ENCODE data around the gene LRP5.
A peak's percentile ranks its signal among the peaks of the same experiment; 100 is the strongest.

Gene LRP5

GRCh38 chr11:68409748-68410344 lies 97.5 kb downstream of the LRP5 start:
- Histone ChIP-seq H3K9me3 (ENCODE audit: control extremely low read depth in 1 of 5, control insufficient read depth in 4 of 5, insufficient read depth in 2 of 5, low read depth in 1 of 5, low read length in 4 of 5) (no peaks in the 10 kb centered on the region), H3K36me3 (ENCODE audit: control insufficient read depth in 4 of 4, insufficient read depth in 4 of 4, low read length in 3 of 4) (peaks cover 15 to 79% (median 57%) of the 10 kb centered on the region in 4 experiments), H3K27ac (ENCODE audit: insufficient read depth in 1 of 2, low read depth in 1 of 2, low read length in 2 of 2, poor library complexity in 1 of 2, severe bottlenecking in 2 of 2) (no peak overlapping the region), H3K4me3 (ENCODE audit: control insufficient read depth in 1 of 7, extremely low read depth in 1 of 7, insufficient read depth in 4 of 7, low read depth in 2 of 7, low read length in 6 of 7) (no peak overlapping the region), H3K4me1 (ENCODE audit: control extremely low read depth in 1 of 4, control insufficient read depth in 4 of 4, insufficient read depth in 4 of 4, low read length in 3 of 4) (peaks cover 0 to 11% (median 6%) of the 10 kb centered on the region in 4 experiments), H3K27me3 (replicated peaks in 2 of 5; ENCODE audit: control insufficient read depth in 4 of 5, insufficient read depth in 5 of 5, low read length in 4 of 5) (no peaks in the 10 kb centered on the region)
- CTCF ChIA-PET = no interaction called here
- POLR2A ChIA-PET = interaction anchor here (0.7 kb wide), 1 partner anchor 111 kb away, joined by 3 read pairs; no protein-coding TSS in a partner anchor
- 92% methylated on average over 30 of the region's 30 CpGs for WGBS (ENCODE audit: insufficient coverage)
- no peak for DNase-seq

GRCh38 chr11:68411501-68411991 lies 99.2 kb downstream of the LRP5 start:
- POLR2A ChIA-PET = no interaction called here
- Histone ChIP-seq H3K4me1 (ENCODE audit: control extremely low read depth in 1 of 4, control insufficient read depth in 4 of 4, insufficient read depth in 4 of 4, low read length in 3 of 4) (peaks cover 0 to 15% (median 7%) of the 10 kb centered on the region in 4 experiments), H3K27ac (ENCODE audit: insufficient read depth in 1 of 2, low read depth in 1 of 2, low read length in 2 of 2, poor library complexity in 1 of 2, severe bottlenecking in 2 of 2) (no peak overlapping the region), H3K36me3 (ENCODE audit: control insufficient read depth in 4 of 4, insufficient read depth in 4 of 4, low read length in 3 of 4) (peaks cover 11 to 77% (median 60%) of the 10 kb centered on the region in 4 experiments), H3K9me3 (ENCODE audit: control extremely low read depth in 1 of 5, control insufficient read depth in 4 of 5, insufficient read depth in 2 of 5, low read depth in 1 of 5, low read length in 4 of 5) (no peaks in the 10 kb centered on the region), H3K27me3 (replicated peaks in 2 of 5; ENCODE audit: control insufficient read depth in 4 of 5, insufficient read depth in 5 of 5, low read length in 4 of 5) (no peaks in the 10 kb centered on the region), H3K4me3 (ENCODE audit: control insufficient read depth in 1 of 7, extremely low read depth in 1 of 7, insufficient read depth in 4 of 7, low read depth in 2 of 7, low read length in 6 of 7) (no peak overlapping the region)
- CTCF ChIA-PET = no interaction called here
- DNase-seq = no peak
- WGBS (ENCODE audit: insufficient coverage) = 96% methylated on average over 17 of the region's 17 CpGs

GRCh38 chr11:68412593-68413475 lies 100.4 kb downstream of the LRP5 start:
- Histone ChIP-seq H3K36me3 (ENCODE audit: control insufficient read depth in 4 of 4, insufficient read depth in 4 of 4, low read length in 3 of 4) (peaks cover 11 to 76% (median 64%) of the 10 kb centered on the region in 4 experiments), H3K4me1 (ENCODE audit: control extremely low read depth in 1 of 4, control insufficient read depth in 4 of 4, insufficient read depth in 4 of 4, low read length in 3 of 4) (peaks cover 0 to 15% (median 7%) of the 10 kb centered on the region in 4 experiments), H3K9me3 (ENCODE audit: control extremely low read depth in 1 of 5, control insufficient read depth in 4 of 5, insufficient read depth in 2 of 5, low read depth in 1 of 5, low read length in 4 of 5) (no peaks in the 10 kb centered on the region), H3K4me3 (ENCODE audit: control insufficient read depth in 1 of 7, extremely low read depth in 1 of 7, insufficient read depth in 4 of 7, low read depth in 2 of 7, low read length in 6 of 7) (no peak overlapping the region), H3K27me3 (replicated peaks in 2 of 5; ENCODE audit: control insufficient read depth in 4 of 5, insufficient read depth in 5 of 5, low read length in 4 of 5) (no peaks in the 10 kb centered on the region), H3K27ac (ENCODE audit: insufficient read depth in 1 of 2, low read depth in 1 of 2, low read length in 2 of 2, poor library complexity in 1 of 2, severe bottlenecking in 2 of 2) (no peak overlapping the region)
- ChIA-PET POLR2A (no interaction called here), CTCF (interaction anchor here (0.7 to 1.3 kb wide), 4 partner anchors 29 to 209 kb away, joined by 3 read pairs; no protein-coding TSS in a partner anchor)
- WGBS (ENCODE audit: insufficient coverage) = 93% methylated on average over 19 of the region's 24 CpGs
- DNase-seq = peak in 2 of 3 donors; percentile 49 to 60

GRCh38 chr11:68413591-68413999 lies 101.2 kb downstream of the LRP5 start:
- peak overlapping the region in 1 of 2 experiments; percentile 67 for H3K27ac ChIP-seq (ENCODE audit: insufficient read depth in 1 of 2, low read depth in 1 of 2, low read length in 2 of 2, poor library complexity in 1 of 2, severe bottlenecking in 2 of 2)
- ChIA-PET POLR2A (no interaction called here), CTCF (interaction anchor here (1.3 kb wide), 1 partner anchor 30 kb away, joined by 3 read pairs; no protein-coding TSS in a partner anchor)
- WGBS (ENCODE audit: insufficient coverage) = 96% methylated on average over 27 of the region's 27 CpGs
- H3K4me3 ChIP-seq (ENCODE audit: control insufficient read depth in 1 of 7, extremely low read depth in 1 of 7, insufficient read depth in 4 of 7, low read depth in 2 of 7, low read length in 6 of 7) = no peak overlapping the region
- peaks cover 9 to 75% (median 65%) of the 10 kb centered on the region in 4 experiments for H3K36me3 ChIP-seq (ENCODE audit: control insufficient read depth in 4 of 4, insufficient read depth in 4 of 4, low read length in 3 of 4)
- DNase-seq = no peak
- no peaks in the 10 kb centered on the region for H3K9me3 ChIP-seq (ENCODE audit: control extremely low read depth in 1 of 5, control insufficient read depth in 4 of 5, insufficient read depth in 2 of 5, low read depth in 1 of 5, low read length in 4 of 5)
- H3K4me1 ChIP-seq (ENCODE audit: control extremely low read depth in 1 of 4, control insufficient read depth in 4 of 4, insufficient read depth in 4 of 4, low read length in 3 of 4) = peaks cover 0 to 15% (median 7%) of the 10 kb centered on the region in 4 experiments
- no peaks in the 10 kb centered on the region for H3K27me3 ChIP-seq (replicated peaks in 2 of 5; ENCODE audit: control insufficient read depth in 4 of 5, insufficient read depth in 5 of 5, low read length in 4 of 5)

GRCh38 chr11:68414496-68415221 lies 102.3 kb downstream of the LRP5 start:
- peak overlapping the region; percentile 51 to 67 for H3K27ac ChIP-seq (ENCODE audit: insufficient read depth in 1 of 2, low read depth in 1 of 2, low read length in 2 of 2, poor library complexity in 1 of 2, severe bottlenecking in 2 of 2)
- peak overlapping the region in 1 of 7 experiments; percentile 0 for H3K4me3 ChIP-seq (ENCODE audit: control insufficient read depth in 1 of 7, extremely low read depth in 1 of 7, insufficient read depth in 4 of 7, low read depth in 2 of 7, low read length in 6 of 7)
- H3K4me1 ChIP-seq (ENCODE audit: control extremely low read depth in 1 of 4, control insufficient read depth in 4 of 4, insufficient read depth in 4 of 4, low read length in 3 of 4) = peaks cover 0 to 15% (median 7%) of the 10 kb centered on the region in 4 experiments
- H3K27me3 ChIP-seq (replicated peaks in 2 of 5; ENCODE audit: control insufficient read depth in 4 of 5, insufficient read depth in 5 of 5, low read length in 4 of 5) = no peaks in the 10 kb centered on the region
- no peaks in the 10 kb centered on the region for H3K9me3 ChIP-seq (ENCODE audit: control extremely low read depth in 1 of 5, control insufficient read depth in 4 of 5, insufficient read depth in 2 of 5, low read depth in 1 of 5, low read length in 4 of 5)
- 82% methylated on average over 16 of the region's 19 CpGs for WGBS (ENCODE audit: insufficient coverage)
- CTCF ChIA-PET = interaction anchor here (1.3 kb wide), 1 partner anchor 9 kb away, joined by 4 read pairs; no protein-coding TSS in a partner anchor
- H3K36me3 ChIP-seq (ENCODE audit: control insufficient read depth in 4 of 4, insufficient read depth in 4 of 4, low read length in 3 of 4) = peaks cover 7 to 75% (median 65%) of the 10 kb centered on the region in 4 experiments
- DNase-seq = peak; percentile 35 to 92 (median 91)
- POLR2A ChIA-PET = no interaction called here

- no peak overlapping the region for H3K27ac ChIP-seq (ENCODE audit: insufficient read depth in 1 of 2, low read depth in 1 of 2, low read length in 2 of 2, poor library complexity in 1 of 2, severe bottlenecking in 2 of 2)
- peaks cover 0 to 15% (median 7%) of the 10 kb centered on the region in 4 experiments for H3K4me1 ChIP-seq (ENCODE audit: control extremely low read depth in 1 of 4, control insufficient read depth in 4 of 4, insufficient read depth in 4 of 4, low read length in 3 of 4)
- H3K27me3 ChIP-seq (replicated peaks in 2 of 5; ENCODE audit: control insufficient read depth in 4 of 5, insufficient read depth in 5 of 5, low read length in 4 of 5) = no peaks in the 10 kb centered on the region
- 96% methylated on average over 17 of the region's 22 CpGs for WGBS (ENCODE audit: insufficient coverage)
- ChIA-PET CTCF (no interaction called here), POLR2A (no interaction called here)
- H3K36me3 ChIP-seq (ENCODE audit: control insufficient read depth in 4 of 4, insufficient read depth in 4 of 4, low read length in 3 of 4) = peaks cover 7 to 67% (median 55%) of the 10 kb centered on the region in 4 experiments
- H3K9me3 ChIP-seq (ENCODE audit: control extremely low read depth in 1 of 5, control insufficient read depth in 4 of 5, insufficient read depth in 2 of 5, low read depth in 1 of 5, low read length in 4 of 5) = no peaks in the 10 kb centered on the region
- DNase-seq = no peak
- no peak overlapping the region for H3K4me3 ChIP-seq (ENCODE audit: control insufficient read depth in 1 of 7, extremely low read depth in 1 of 7, insufficient read depth in 4 of 7, low read depth in 2 of 7, low read length in 6 of 7)
Measured at GRCh38 chr11:68416070-68416578, 103.7 kb downstream of the LRP5 start.
